ENCODE data around the gene IARS1. TPM values are rescaled to one million over a fixed set of nuclear protein-coding genes. Genes with fewer than 3 reads are reported as not detected.

The IARS1 gene
- total and polyA plus RNA-seq, 2 of the 8 experiments (the other 6 are each of a cell fraction or from before 2014, with no cell fraction given) = 74.9 to 243 TPM

- no peak for TF ChIP-seq CHD7 (IDR thresholded peaks at IDR 0.05; ENCODE audit: insufficient replicate concordance, low read length)
Measured at GRCh38 chr9:92333282-92333634, 39.8 kb upstream of the IARS1 start (continued).
